OCI-LY1 (cell line): ENCODE data around the gene PDPN.

ENCODE experiments used
- CTCF ChIP-seq: fragments of 200-600 bp; sonication (generic), shearing (Covaris generic); IDR thresholded peaks from 2 replicates; pipeline ENCODE4 v1.5.1; 2017; ENCODE audit warnings: mild to moderate bottlenecking, antibody characterized with exemption, low read length, moderate library complexity, mixed read lengths
- EZH2 ChIP-seq: fragments of 200-600 bp; sonication (generic), shearing (Covaris generic); IDR thresholded peaks from 2 replicates; pipeline ENCODE4 v1.8.0; 2017; ENCODE audit warnings: borderline replicate concordance, mixed run types, mild to moderate bottlenecking, antibody characterized with exemption, low read length, moderate library complexity, mixed read lengths

DNA sequence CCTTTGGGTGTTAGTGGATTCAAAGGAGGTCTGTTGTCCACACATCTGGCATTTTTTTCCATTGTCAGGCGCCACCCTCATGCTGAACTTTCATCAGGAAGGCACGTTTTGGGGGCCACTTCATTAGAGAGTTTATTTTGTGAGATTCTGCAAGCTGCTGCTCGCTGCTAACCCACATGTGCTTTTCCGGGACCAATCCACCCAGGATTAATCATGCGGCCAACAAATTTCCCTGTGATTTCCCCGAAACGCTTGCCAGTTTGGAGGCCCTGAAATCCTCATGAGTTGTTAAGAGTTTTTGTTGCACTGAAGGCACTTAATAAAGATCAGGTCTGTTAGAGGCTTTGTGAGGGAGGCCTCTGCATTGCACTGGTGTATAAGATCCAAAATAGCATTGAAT, 2.4 kb downstream of the PDPN start:
- TF ChIP-seq CTCF (no peak), EZH2 (no peak)
